Memory B cell (primary cell): ENCODE measurements around the gene ABHD16B.
"Not testable (repeated sequence)": the region's sequence is repeated elsewhere in the genome, so short reads cannot be mapped to it uniquely, and the experiment has no call there.

Experiments used
- ATAC-seq: fragments of 150-1000 bp; cut with Tn5 transposase; 2 replicates; pipeline ENCODE4 v1.10.0; 2021; ENCODE audit warnings: low read depth, mild to moderate bottlenecking, moderate library complexity
- DNase-seq, 2 donors: peaks; one replicate each; pipeline ENCODE4 v3.0.0; 2022; ENCODE audit warnings: low spot score in 2 of 2
- H3K27ac Mint-ChIP-seq: one replicate; pipeline ENCODE4 v1.8.0; 2022; ENCODE audit warnings: mild to moderate bottlenecking, moderate library complexity, mixed read lengths
- H3K27me3 Mint-ChIP-seq: one replicate; pipeline ENCODE4 v1.8.0; 2022; ENCODE audit warnings: mixed read lengths
- H3K36me3 Mint-ChIP-seq: one replicate; pipeline ENCODE4 v1.8.0; 2022; ENCODE audit warnings: mild to moderate bottlenecking, mixed read lengths
- H3K4me1 Mint-ChIP-seq: one replicate; pipeline ENCODE4 v1.8.0; 2022; ENCODE audit warnings: mixed read lengths
- H3K4me3 Mint-ChIP-seq: one replicate; pipeline ENCODE4 v1.8.0; 2022; ENCODE audit warnings: mild to moderate bottlenecking, moderate library complexity, mixed read lengths
- H3K9me3 Mint-ChIP-seq: one replicate; pipeline ENCODE4 v1.8.0; 2022; ENCODE audit warnings: mixed read lengths

ABHD16B gene

GRCh38 chr20:63867042-63867441 lies 5.7 kb downstream of the ABHD16B start:
- H3K36me3 Mint-ChIP-seq, result peaks cover 19% of the 10 kb centered on the region
- H3K4me3 Mint-ChIP-seq, result peak overlapping the region; percentile 59
- DNase-seq, H3K27me3 Mint-ChIP-seq, ATAC-seq, H3K27ac Mint-ChIP-seq, H3K9me3 Mint-ChIP-seq: not testable (repeated sequence)
- H3K4me1 Mint-ChIP-seq, result peaks cover 18% of the 10 kb centered on the region

GRCh38 chr20:63868264-63868663 lies 7.0 kb downstream of the ABHD16B start:
- Mint-ChIP-seq H3K36me3 (peaks cover 19% of the 10 kb centered on the region), H3K27ac (no peak overlapping the region), H3K27me3 (no peaks in the 10 kb centered on the region), H3K4me3 (no peak overlapping the region), H3K4me1 (peaks cover 15% of the 10 kb centered on the region), H3K9me3 (no peaks in the 10 kb centered on the region)
- ATAC-seq, result no peak
- no peak for DNase-seq

- H3K27ac Mint-ChIP-seq, result no peak overlapping the region
- H3K4me1 Mint-ChIP-seq, result peaks cover 4% of the 10 kb centered on the region
- ATAC-seq (no peak), DNase-seq (no peak)
- no peak overlapping the region for H3K4me3 Mint-ChIP-seq
- no peaks in the 10 kb centered on the region for H3K27me3 Mint-ChIP-seq
- H3K36me3 Mint-ChIP-seq, result peaks cover 30% of the 10 kb centered on the region
- no peaks in the 10 kb centered on the region for H3K9me3 Mint-ChIP-seq
These were observed 12.2 kb downstream of the ABHD16B start for GRCh38 chr20:63873477-63873971.

GRCh38 chr20:63874241-63874640 lies 12.9 kb downstream of the ABHD16B start:
- peaks cover 27% of the 10 kb centered on the region for H3K36me3 Mint-ChIP-seq
- H3K9me3 Mint-ChIP-seq, H3K4me3 Mint-ChIP-seq, H3K27ac Mint-ChIP-seq, H3K4me1 Mint-ChIP-seq, ATAC-seq, H3K27me3 Mint-ChIP-seq, DNase-seq: not testable (repeated sequence)

GRCh38 chr20:63876489-63877036 lies 15.3 kb downstream of the ABHD16B start:
- peaks cover 19% of the 10 kb centered on the region for H3K36me3 Mint-ChIP-seq
- DNase-seq, result no peak

GRCh38 chr20:63877755-63878470 lies 16.6 kb downstream of the ABHD16B start:
- DNase-seq, result no peak
- H3K36me3 Mint-ChIP-seq, result peaks cover 19% of the 10 kb centered on the region
- no peaks in the 10 kb centered on the region for H3K27me3 Mint-ChIP-seq
- no peak overlapping the region for H3K4me3 Mint-ChIP-seq
- no peaks in the 10 kb centered on the region for H3K9me3 Mint-ChIP-seq
- peaks cover 6% of the 10 kb centered on the region for H3K4me1 Mint-ChIP-seq
- no peak overlapping the region for H3K27ac Mint-ChIP-seq
- no peak for ATAC-seq

More at GRCh38 chr20:63876489-63877036, 15.3 kb downstream of the ABHD16B start:
- ATAC-seq, result no peak
- H3K4me3 Mint-ChIP-seq, result no peak overlapping the region
- H3K27me3 Mint-ChIP-seq, result no peaks in the 10 kb centered on the region
- no peaks in the 10 kb centered on the region for H3K9me3 Mint-ChIP-seq
- H3K27ac Mint-ChIP-seq, result no peak overlapping the region
- H3K4me1 Mint-ChIP-seq, result peaks cover 6% of the 10 kb centered on the region

GRCh38 chr20:63878899-63879663 lies 17.8 kb downstream of the ABHD16B start:
- H3K4me3 Mint-ChIP-seq, result no peak overlapping the region
- H3K27ac Mint-ChIP-seq, result no peak overlapping the region
- H3K27me3 Mint-ChIP-seq, result no peaks in the 10 kb centered on the region
- peaks cover 18% of the 10 kb centered on the region for H3K36me3 Mint-ChIP-seq
- ATAC-seq, result no peak
- no peak for DNase-seq
- peaks cover 5% of the 10 kb centered on the region for H3K4me1 Mint-ChIP-seq
- H3K9me3 Mint-ChIP-seq, result no peaks in the 10 kb centered on the region

- not testable (repeated sequence) for H3K4me3 Mint-ChIP-seq, H3K27ac Mint-ChIP-seq
These were observed 19.6 kb downstream of the ABHD16B start for GRCh38 chr20:63880901-63881300.

GRCh38 chr20:63881451-63882226 lies 20.3 kb downstream of the ABHD16B start:
- DNase-seq (no peak), ATAC-seq (no peak)
- Mint-ChIP-seq H3K4me1 (peaks cover 2% of the 10 kb centered on the region), H3K27me3 (no peaks in the 10 kb centered on the region), H3K4me3 (no peak overlapping the region), H3K27ac (no peak overlapping the region), H3K9me3 (no peaks in the 10 kb centered on the region), H3K36me3 (peaks cover 5% of the 10 kb centered on the region)

More at GRCh38 chr20:63880901-63881300, 19.6 kb downstream of the ABHD16B start:
- not testable (repeated sequence) for H3K4me1 Mint-ChIP-seq, ATAC-seq, H3K27me3 Mint-ChIP-seq, H3K36me3 Mint-ChIP-seq, H3K9me3 Mint-ChIP-seq, DNase-seq

GRCh38 chr20:63882257-63883200 lies 21.2 kb downstream of the ABHD16B start:
- H3K9me3 Mint-ChIP-seq, result no peaks in the 10 kb centered on the region
- DNase-seq (no peak), ATAC-seq (no peak)
- H3K36me3 Mint-ChIP-seq, result peaks cover 7% of the 10 kb centered on the region
- H3K4me3 Mint-ChIP-seq, result no peak overlapping the region
- H3K27ac Mint-ChIP-seq, result no peak overlapping the region
- H3K4me1 Mint-ChIP-seq, result peaks cover 2% of the 10 kb centered on the region
- H3K27me3 Mint-ChIP-seq, result no peaks in the 10 kb centered on the region

- no peak for ATAC-seq
- H3K9me3 Mint-ChIP-seq, result no peaks in the 10 kb centered on the region
- peaks cover 2% of the 10 kb centered on the region for H3K4me1 Mint-ChIP-seq
- H3K4me3 Mint-ChIP-seq, result no peak overlapping the region
- DNase-seq, result no peak
- H3K27me3 Mint-ChIP-seq, result no peaks in the 10 kb centered on the region
- H3K36me3 Mint-ChIP-seq, result peaks cover 7% of the 10 kb centered on the region
- H3K27ac Mint-ChIP-seq, result no peak overlapping the region
These were observed 21.9 kb downstream of the ABHD16B start for GRCh38 chr20:63883201-63883593.

- Mint-ChIP-seq H3K4me3 (no peak overlapping the region), H3K27me3 (no peaks in the 10 kb centered on the region), H3K9me3 (no peaks in the 10 kb centered on the region), H3K36me3 (peaks cover 11% of the 10 kb centered on the region), H3K27ac (no peak overlapping the region), H3K4me1 (no peaks in the 10 kb centered on the region)
- DNase-seq (no peak), ATAC-seq (peak; percentile 21)
These were observed 23.4 kb downstream of the ABHD16B start for GRCh38 chr20:63884506-63885263.
